ENCODE data around the gene AKR1C4. TPM values are rescaled to one million over a fixed set of nuclear protein-coding genes. Genes with fewer than 3 reads are reported as not detected.

The AKR1C4 gene
- total RNA-seq, 1 experiment from 2014 or later = not detected

DNA sequence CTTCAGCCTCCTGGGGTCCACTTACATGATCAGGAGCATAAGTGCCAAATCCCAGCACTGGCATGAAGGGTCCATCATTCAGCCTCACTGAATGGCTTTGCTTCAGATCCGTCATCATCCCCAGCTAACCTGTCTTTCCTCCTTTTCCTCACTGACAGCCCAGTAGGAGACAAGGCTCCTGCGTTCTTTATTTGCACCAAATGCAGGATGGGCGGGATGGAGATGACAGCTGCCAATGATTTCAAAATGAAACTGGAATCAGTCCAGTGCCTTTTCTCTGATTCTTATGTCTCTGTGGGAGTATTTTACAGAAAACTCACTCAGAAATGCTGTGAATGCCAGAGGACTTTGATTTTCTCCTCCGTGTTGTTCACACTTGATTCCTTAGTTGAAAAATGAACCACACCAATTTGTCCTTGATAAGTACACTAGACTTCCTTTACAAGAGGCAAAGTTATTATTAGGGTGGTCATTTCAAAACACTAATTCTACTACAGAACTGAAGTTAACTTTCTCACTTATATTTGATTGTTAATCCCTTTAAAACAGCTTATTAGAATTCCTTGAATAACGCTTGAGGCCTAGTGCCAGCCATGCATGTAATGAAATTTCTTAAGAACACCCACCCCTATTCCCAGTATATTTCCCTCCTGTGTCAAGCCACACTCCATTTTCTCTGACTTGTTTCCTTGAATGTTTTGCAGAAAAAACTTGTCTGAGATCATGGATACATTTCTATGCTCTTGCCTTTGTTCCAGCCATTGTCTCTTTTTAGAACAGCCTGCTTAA lies 11.5 kb upstream of the AKR1C4 start, which contains the start of gene AKR1C8:
Gene AKR1C8 (minus strand): TSS at position 164 of the 789 bp plus-strand sequence. CDS start 46 bp downstream, at position 118.
- Histone ChIP-seq H3K27ac (ENCODE audit: insufficient read length, low read depth, low read length) (no peak within 1 kb of the TSS), H2AFZ (ENCODE audit: low read length) (no peak within 1 kb of the TSS)
- H3K4me3 Mint-ChIP-seq = no peak within 1 kb of the TSS

More for the DNA sequence above, 11.5 kb upstream of the AKR1C4 start, which contains the start of gene AKR1C8:
- Histone ChIP-seq H3K56ac (ENCODE audit: insufficient read length, low read depth, low read length) (no peak within 1 kb of the TSS), H3K27me3 (ENCODE audit: insufficient read depth, low read length) (no peaks in the 10 kb centered on the region), H3K23me2 (ENCODE audit: insufficient read length, low read depth, low read length, poor library complexity, severe bottlenecking) (no peaks in the 10 kb centered on the region), H4K20me1 (ENCODE audit: control insufficient read depth, insufficient read depth, insufficient read length) (no peaks in the 10 kb centered on the region), H3K79me1 (ENCODE audit: insufficient read depth, low read depth, low read length, poor library complexity, severe bottlenecking) (no peaks in the 10 kb centered on the region), H2BK12ac (ENCODE audit: insufficient read length, low read depth, low read length) (no peak within 1 kb of the TSS), H4K5ac (ENCODE audit: insufficient read length, low read depth, low read length) (no peak within 1 kb of the TSS), H3K79me2 (ENCODE audit: insufficient read depth, low read length) (no peaks in the 10 kb centered on the region), H3K4me2 (ENCODE audit: insufficient read depth, insufficient read length, low read length) (no peak within 1 kb of the TSS), H2BK5ac (ENCODE audit: insufficient read length, low read length) (no peak within 1 kb of the TSS), H2AK5ac (ENCODE audit: insufficient read length, low read length) (no peak within 1 kb of the TSS), H3K9me3 (ENCODE audit: control insufficient read depth, low read depth, low read length) (no peaks in the 10 kb centered on the region), H3K4ac (ENCODE audit: low read depth, low read length) (no peak within 1 kb of the TSS), H2BK15ac (ENCODE audit: low read depth, low read length) (no peak within 1 kb of the TSS), H3K14ac (ENCODE audit: insufficient read depth, low read length) (no peak within 1 kb of the TSS), H2BK20ac (ENCODE audit: low read depth, low read length, poor library complexity, severe bottlenecking) (no peak within 1 kb of the TSS), H4K8ac (replicated peaks; ENCODE audit: insufficient read length, low read depth, low read length) (no peak within 1 kb of the TSS), H3K23ac (ENCODE audit: insufficient read length, low read depth, low read length) (no peak within 1 kb of the TSS), H3T11ph (ENCODE audit: low read length) (no peak within 1 kb of the TSS), H3K18ac (ENCODE audit: insufficient read length, low read depth, low read length) (no peak within 1 kb of the TSS), H3K4me1 (ENCODE audit: insufficient read depth, low read length) (no peaks in the 10 kb centered on the region), H3K9ac (ENCODE audit: extremely low read depth, insufficient read length, low read length) (no peak within 1 kb of the TSS), H2BK120ac (ENCODE audit: low read depth, low read length, poor library complexity, severe bottlenecking) (no peak within 1 kb of the TSS), H4K91ac (ENCODE audit: insufficient read length, low read depth, low read length) (no peak within 1 kb of the TSS)
- no CpG with 5 or more reads among the region's 5 CpGs for WGBS (ENCODE audit: extremely low coverage, insufficient read length, low lambda C conversion rate)
- Mint-ChIP-seq H3K27ac (no peak within 1 kb of the TSS), H3K36me3 (ENCODE audit: insufficient read depth in 1 of 3, low read depth in 3 of 3) (no peaks in the 10 kb centered on the region; a peak in 2 of 7 replicates), H3K4me1 (0 out of 4 replicates have a peak, but pooled peaks cover 0 to 3% of the 10 kb centered on the region in 2 experiments), H3K9me3 (peaks cover 23 to 68% of the 10 kb centered on the region in 2 experiments), H3K27me3 (ENCODE audit: low read depth) (no peaks in the 10 kb centered on the region; the same call in none of the 2 replicates)
- DNase-seq = no peak
- TF ChIP-seq, protein P1, sequence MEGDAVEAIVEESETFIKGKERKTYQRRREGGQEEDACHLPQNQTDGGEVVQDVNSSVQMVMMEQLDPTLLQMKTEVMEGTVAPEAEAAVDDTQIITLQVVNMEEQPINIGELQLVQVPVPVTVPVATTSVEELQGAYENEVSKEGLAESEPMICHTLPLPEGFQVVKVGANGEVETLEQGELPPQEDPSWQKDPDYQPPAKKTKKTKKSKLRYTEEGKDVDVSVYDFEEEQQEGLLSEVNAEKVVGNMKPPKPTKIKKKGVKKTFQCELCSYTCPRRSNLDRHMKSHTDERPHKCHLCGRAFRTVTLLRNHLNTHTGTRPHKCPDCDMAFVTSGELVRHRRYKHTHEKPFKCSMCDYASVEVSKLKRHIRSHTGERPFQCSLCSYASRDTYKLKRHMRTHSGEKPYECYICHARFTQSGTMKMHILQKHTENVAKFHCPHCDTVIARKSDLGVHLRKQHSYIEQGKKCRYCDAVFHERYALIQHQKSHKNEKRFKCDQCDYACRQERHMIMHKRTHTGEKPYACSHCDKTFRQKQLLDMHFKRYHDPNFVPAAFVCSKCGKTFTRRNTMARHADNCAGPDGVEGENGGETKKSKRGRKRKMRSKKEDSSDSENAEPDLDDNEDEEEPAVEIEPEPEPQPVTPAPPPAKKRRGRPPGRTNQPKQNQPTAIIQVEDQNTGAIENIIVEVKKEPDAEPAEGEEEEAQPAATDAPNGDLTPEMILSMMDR (conservative IDR thresholded peaks at IDR 0.05) = no peak

All from H9 (cell line).